HL-60 (cell line): ENCODE results near the gene PRKG2.

Source experiments
- CTCF ChIP-seq: IDR thresholded peaks from one replicate; pipeline ENCODE4 v1.5.1; 2011; ENCODE audit warnings: low read length, control low read depth, inconsistent platforms; ENCODE audit not compliant: insufficient read depth
- POLR2AphosphoS5 ChIP-seq: IDR thresholded peaks from 2 replicates; pipeline ENCODE4 v1.6.1; 2012; ENCODE audit warnings: low read depth

- TF ChIP-seq CTCF (no peak), POLR2AphosphoS5 (no peak)
These were observed 108.9 kb downstream of the PRKG2 start for GRCh38 chr4:81106150-81106549.
